Measurements from ENCODE around the gene SLC24A1. TPM values are rescaled to one million over a fixed set of nuclear protein-coding genes. Genes with fewer than 3 reads are reported as not detected.

Gene SLC24A1
- total and polyA plus RNA-seq, 10 of the 15 experiments (the other 5 are each of a cell fraction or from before 2014, with no cell fraction given) = 1.4 to 5.8 (median 3.3) TPM

GRCh38 chr15:65651831-65652749 lies 30.4 kb downstream of the SLC24A1 start:
- FAIRE-seq (no peak), ATAC-seq (no peak), DNase-seq (ENCODE audit: low read depth, low spot score) (no peak)
- H3K9me3 ChIP-seq (replicated peaks; ENCODE audit: control insufficient read depth, insufficient read depth, low read length) = no peaks in the 10 kb centered on the region
- no peak overlapping the region for H3K4me3 ChIP-seq
- peaks cover 0 to 33% of the 10 kb centered on the region in 2 experiments; a peak in 3 of 4 replicates for H3K36me3 ChIP-seq (ENCODE audit: control insufficient read depth in 2 of 2, insufficient read depth in 2 of 2, low read length in 1 of 2)
- H4K20me1 ChIP-seq (ENCODE audit: control insufficient read depth, insufficient read depth) = no peaks in the 10 kb centered on the region
- ChIA-PET RAD21 (ENCODE audit: unreplicated experiment) (no interaction called here), POLR2A (interaction anchor here (0.7 kb wide), 1 partner anchor 35 kb away, joined by 3 read pairs; no protein-coding TSS in a partner anchor), CTCF (interaction anchor here (0.6 to 1.2 kb wide), 4 partner anchors 8 to 154 kb away, joined by 3 read pairs; no protein-coding TSS in a partner anchor), SMC1A (ENCODE audit: uncharacterized antibody, unreplicated experiment) (interaction anchor here (1.4 to 2.1 kb wide), 5 partner anchors 9 to 185 kb away, joined by 3 to 10 read pairs (median 5); no protein-coding TSS in a partner anchor)
- TF ChIP-seq NR2C2 (IDR thresholded peaks at IDR 0.05; ENCODE audit: borderline replicate concordance, control insufficient read depth, insufficient read length, low read depth) (peak; percentile 15), RCOR1 (conservative IDR thresholded peaks at IDR 0.05; ENCODE audit: low read depth, low read length) (no peak), ZNF384 (IDR thresholded peaks at IDR 0.05; ENCODE audit: borderline replicate concordance, low read depth, low read length) (no peak), POLR2AphosphoS5 (IDR thresholded peaks at IDR 0.05; ENCODE audit: low read length) (0 out of 2 replicates have a peak, but pooled peaks have one; percentile 4)
- H3K27me3 ChIP-seq (replicated peaks in 1 of 2; ENCODE audit: control insufficient read depth in 2 of 2, insufficient read depth in 2 of 2, low read length in 1 of 2) = no peaks in the 10 kb centered on the region
- no peak overlapping the region for H2AFZ ChIP-seq (ENCODE audit: control insufficient read depth, low read depth, low read length)
- intact Hi-C loops (cut with micrococcal nuclease; ENCODE audit: unreplicated experiment) = no loop called here
- H3K4me1 ChIP-seq (ENCODE audit: control insufficient read depth, insufficient read depth, low read length) = peaks cover 9% of the 10 kb centered on the region
- H3K27ac ChIP-seq (ENCODE audit: control insufficient read depth, insufficient read depth) = no peak overlapping the region
- no peak overlapping the region for H3K9ac ChIP-seq (ENCODE audit: control insufficient read depth, insufficient read depth, low read length)
- BruUV-seq (replicated peaks) = no TSS peak
- no peaks in the 10 kb centered on the region for H3K79me2 ChIP-seq (ENCODE audit: control insufficient read depth, insufficient read depth, low read length)
- 90% methylated on average over 11 of the region's 11 CpGs for WGBS (ENCODE audit: insufficient coverage, insufficient replicate concordance, low lambda C conversion rate, missing lambda C conversion rate)
- in situ Hi-C loops (cut with MboI) = no loop called here
- no peak overlapping the region for H3K4me2 ChIP-seq (ENCODE audit: control insufficient read depth, insufficient read depth)

- DNase-seq (ENCODE audit: low read depth, low spot score) (no peak), ATAC-seq (no peak), FAIRE-seq (no peak)
- Histone ChIP-seq H3K27me3 (replicated peaks in 1 of 2; ENCODE audit: control insufficient read depth in 2 of 2, insufficient read depth in 2 of 2, low read length in 1 of 2) (no peaks in the 10 kb centered on the region), H3K9me3 (replicated peaks; ENCODE audit: control insufficient read depth, insufficient read depth, low read length) (no peaks in the 10 kb centered on the region), H3K79me2 (ENCODE audit: control insufficient read depth, insufficient read depth, low read length) (no peaks in the 10 kb centered on the region), H3K4me3 (no peak overlapping the region), H3K4me2 (ENCODE audit: control insufficient read depth, insufficient read depth) (no peak overlapping the region), H2AFZ (ENCODE audit: control insufficient read depth, low read depth, low read length) (no peak overlapping the region), H3K36me3 (ENCODE audit: control insufficient read depth in 2 of 2, insufficient read depth in 2 of 2, low read length in 1 of 2) (peaks cover 2 to 37% of the 10 kb centered on the region in 2 experiments; a peak in 3 of 4 replicates), H4K20me1 (ENCODE audit: control insufficient read depth, insufficient read depth) (no peaks in the 10 kb centered on the region), H3K27ac (ENCODE audit: control insufficient read depth, insufficient read depth) (no peak overlapping the region), H3K9ac (ENCODE audit: control insufficient read depth, insufficient read depth, low read length) (no peak overlapping the region), H3K4me1 (ENCODE audit: control insufficient read depth, insufficient read depth, low read length) (peaks cover 9% of the 10 kb centered on the region)
- intact Hi-C loops (cut with micrococcal nuclease; ENCODE audit: unreplicated experiment) = no loop called here
- in situ Hi-C loops (cut with MboI) = no loop called here
- TF ChIP-seq PRDM15 (CRISPR knock-in tag; IDR thresholded peaks at IDR 0.05) (no peak), BRCA1 (IDR thresholded peaks at IDR 0.05; ENCODE audit: low read depth, low read length) (no peak), RUNX3 (IDR thresholded peaks at IDR 0.05; ENCODE audit: low read length) (no peak), TBL1XR1 (IDR thresholded peaks at IDR 0.05; ENCODE audit: low read depth, low read length) (no peak)
- ChIA-PET RAD21 (ENCODE audit: unreplicated experiment) (interaction anchor here (0.5 kb wide), 1 partner anchor 634 kb away, joined by 3 read pairs; no protein-coding TSS in a partner anchor), CTCF (interaction anchor here (1.0 to 1.6 kb wide), 3 partner anchors 9 to 184 kb away, joined by 3 to 5 read pairs (median 3); no protein-coding TSS in a partner anchor), POLR2A (interaction anchor here (0.6 to 0.7 kb wide), 4 partner anchors 83 to 426 kb away, joined by 3 to 4 read pairs (median 3); no protein-coding TSS in a partner anchor), SMC1A (ENCODE audit: uncharacterized antibody, unreplicated experiment) (interaction anchor here (0.7 to 1.7 kb wide), 5 partner anchors 10 to 665 kb away, joined by 3 to 6 read pairs (median 4); no protein-coding TSS in a partner anchor)
- TSS peak; percentile 5 for BruUV-seq (replicated peaks)
Observed at GRCh38 chr15:65653341-65653740, 31.6 kb downstream of the SLC24A1 start.
